HG03280 (cell line): ENCODE measurements around the gene MRPL42.
"Not testable (repeated sequence)": the region's sequence is repeated elsewhere in the genome, so short reads cannot be mapped to it uniquely, and the experiment has no call there.

Source experiments
- ATAC-seq: cut with Tn5 transposase; IDR thresholded peaks from one replicate; pipeline ENCODE4 v1.9.1; 2021; ENCODE audit warnings: mild to moderate bottlenecking, moderate library complexity; ENCODE audit not compliant: unreplicated experiment

The MRPL42 gene

GRCh38 chr12:93540466-93540865 is 73.2 kb downstream of the MRPL42 start:
- no peak for ATAC-seq

DNA sequence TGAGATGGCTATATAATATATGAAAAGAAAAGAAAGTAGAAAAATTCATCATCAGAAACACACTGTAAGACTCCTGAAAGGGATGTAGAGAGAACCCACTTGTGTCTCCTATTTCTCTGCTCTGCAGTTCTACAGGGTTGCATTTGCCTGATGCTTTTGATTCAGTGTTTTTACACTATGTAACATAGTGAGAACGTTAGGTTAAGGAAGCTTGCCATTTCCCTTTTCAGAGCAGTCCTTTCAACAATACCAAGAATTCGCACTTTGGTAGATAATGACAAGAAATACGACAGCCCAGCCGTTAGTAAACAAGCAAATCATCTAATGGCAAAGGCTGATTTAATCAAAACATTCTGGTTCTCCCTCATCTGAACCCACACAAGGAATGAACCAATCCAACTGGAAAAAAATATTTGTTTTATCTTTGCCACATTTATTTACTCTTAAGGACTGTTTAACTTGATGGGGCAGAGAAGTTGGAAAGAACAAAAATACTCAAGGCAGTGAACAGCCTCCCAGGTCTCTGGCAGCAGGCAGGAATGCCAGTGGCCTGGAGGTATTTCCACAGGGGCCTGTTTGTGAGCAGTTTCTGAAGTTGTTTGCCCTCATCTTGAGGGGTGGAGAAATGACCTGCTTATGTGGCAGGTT is 74.4 kb downstream of the MRPL42 start:
- ATAC-seq, result no peak

GRCh38 chr12:93547778-93548177 is 80.5 kb downstream of the MRPL42 start:
- no peak for ATAC-seq

- ATAC-seq, result no peak
Observed at GRCh38 chr12:93549174-93549573, 81.9 kb downstream of the MRPL42 start.

DNA sequence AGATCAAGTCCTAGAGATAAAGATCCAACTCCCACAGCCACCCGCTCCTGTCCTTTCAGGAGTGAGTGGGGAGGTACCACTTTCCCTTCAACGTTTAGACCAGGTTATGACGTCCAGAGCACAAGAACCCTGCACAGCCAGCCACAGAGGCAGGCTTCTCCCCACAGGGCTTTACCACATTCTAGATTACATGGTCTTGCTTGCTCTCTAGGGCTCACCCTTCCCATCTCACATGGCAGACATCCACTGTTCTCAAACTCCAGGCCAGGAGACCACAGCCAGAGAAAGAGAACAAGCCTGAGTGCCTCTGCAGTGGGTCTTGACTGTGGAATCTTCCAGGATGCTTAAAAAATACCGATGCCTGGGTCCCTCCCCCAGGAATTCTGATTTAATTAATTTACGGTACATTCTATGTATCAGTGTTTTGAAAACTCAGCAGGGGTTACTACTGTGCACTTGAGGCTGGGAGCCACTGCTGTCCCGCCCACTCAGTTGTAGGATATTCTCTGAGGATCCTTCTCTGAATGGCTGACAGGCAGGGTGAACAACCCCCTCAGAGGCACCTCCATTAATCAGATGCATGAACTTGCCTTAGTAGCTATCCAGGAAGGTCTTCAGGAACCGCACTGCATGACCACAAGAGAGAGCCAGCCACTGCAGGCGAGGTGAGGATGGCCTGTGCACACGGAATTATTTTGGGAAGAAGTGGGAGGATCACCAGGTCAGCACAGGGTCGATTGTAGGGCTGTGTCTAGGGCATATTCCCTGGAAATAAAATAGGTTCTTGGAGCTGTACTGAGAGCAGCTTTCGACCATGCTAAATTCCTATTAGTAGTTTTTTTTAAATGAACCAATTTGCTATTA is 83.7 kb downstream of the MRPL42 start:
- no peak for ATAC-seq

DNA sequence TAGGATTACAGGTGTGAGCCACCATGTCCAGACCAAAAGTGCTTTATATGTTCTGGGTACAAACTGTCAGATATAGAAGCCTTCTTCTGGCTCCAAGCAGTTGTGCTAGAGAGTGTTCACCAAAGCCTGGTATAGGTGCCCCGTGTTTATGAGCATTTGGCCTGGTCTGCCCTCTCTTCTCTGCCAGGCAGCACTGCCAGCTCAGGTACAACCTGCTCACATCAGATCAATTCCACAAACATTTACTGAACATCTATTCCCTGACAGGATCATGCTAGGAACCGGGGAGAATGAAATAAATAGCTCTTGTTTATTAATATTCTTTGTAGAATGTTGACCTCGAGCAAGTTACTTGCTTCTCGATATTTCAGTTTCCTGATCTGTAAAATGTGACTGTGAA is 85.1 kb downstream of the MRPL42 start:
- no peak for ATAC-seq

- not testable (repeated sequence) for ATAC-seq
Observed at GRCh38 chr12:93557879-93558278, 90.6 kb downstream of the MRPL42 start.

GRCh38 chr12:93558685-93559084 is 91.4 kb downstream of the MRPL42 start:
- not testable (repeated sequence) for ATAC-seq

DNA sequence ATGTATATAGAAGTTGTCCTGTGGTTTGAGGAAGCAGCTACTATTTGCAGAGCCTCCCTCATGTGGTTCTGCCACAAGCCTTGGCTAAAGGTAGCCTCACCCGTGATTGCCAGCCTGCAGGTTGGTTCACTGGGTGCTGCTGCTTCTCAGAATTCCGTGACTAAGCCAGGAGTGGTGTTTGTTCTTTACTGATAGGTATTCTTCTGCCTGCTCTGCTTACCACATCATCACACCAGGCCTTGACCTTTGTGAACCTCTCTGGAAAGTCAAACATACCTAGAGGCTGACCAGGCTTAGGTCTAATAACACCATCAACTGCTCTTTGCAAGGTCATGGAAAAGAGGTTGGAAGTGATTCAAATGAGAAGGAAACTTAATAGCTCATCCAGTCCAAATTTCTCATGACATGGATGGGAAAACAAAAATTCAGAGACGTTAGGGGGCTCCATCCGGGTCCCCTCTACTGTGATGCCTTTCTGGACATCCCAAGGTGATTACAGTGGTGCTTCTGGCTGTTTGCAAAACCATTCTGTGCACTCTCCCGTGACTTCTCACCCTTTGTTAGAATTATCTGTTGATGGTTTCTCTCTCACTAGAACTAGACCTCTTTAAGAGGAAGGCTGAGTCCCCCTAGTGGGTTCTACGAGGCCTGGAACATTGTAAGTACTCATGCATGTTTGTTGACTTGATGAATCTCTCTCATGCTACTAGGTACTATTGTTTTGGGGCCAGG is 96.7 kb downstream of the MRPL42 start:
- ATAC-seq, result no peak

DNA sequence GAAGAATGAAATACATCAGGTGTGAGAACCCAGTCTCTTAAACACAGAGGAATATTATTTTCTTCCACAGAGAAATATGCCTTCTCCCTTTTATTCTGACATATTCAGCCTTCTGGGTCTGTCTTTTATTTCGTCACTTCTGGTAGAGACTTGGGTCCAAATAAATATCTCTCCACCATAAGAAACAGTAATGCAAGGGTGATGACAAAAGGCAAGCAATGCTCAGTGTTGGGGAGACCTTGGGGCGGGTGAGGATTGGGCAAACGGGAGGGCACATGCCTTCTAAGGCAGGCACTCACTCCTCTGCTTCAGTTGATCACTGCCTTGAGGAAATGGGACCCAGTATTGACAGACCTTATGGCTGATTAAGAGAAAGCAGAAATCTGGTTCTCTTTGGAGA is 98.4 kb downstream of the MRPL42 start:
- no peak for ATAC-seq
